ENCODE measurements around the gene EHD1. TPM values are rescaled to one million over a fixed set of nuclear protein-coding genes. Genes with fewer than 3 reads are reported as not detected.

Gene EHD1
- total RNA-seq, 1 experiment from 2014 or later, result 110 TPM

DNA sequence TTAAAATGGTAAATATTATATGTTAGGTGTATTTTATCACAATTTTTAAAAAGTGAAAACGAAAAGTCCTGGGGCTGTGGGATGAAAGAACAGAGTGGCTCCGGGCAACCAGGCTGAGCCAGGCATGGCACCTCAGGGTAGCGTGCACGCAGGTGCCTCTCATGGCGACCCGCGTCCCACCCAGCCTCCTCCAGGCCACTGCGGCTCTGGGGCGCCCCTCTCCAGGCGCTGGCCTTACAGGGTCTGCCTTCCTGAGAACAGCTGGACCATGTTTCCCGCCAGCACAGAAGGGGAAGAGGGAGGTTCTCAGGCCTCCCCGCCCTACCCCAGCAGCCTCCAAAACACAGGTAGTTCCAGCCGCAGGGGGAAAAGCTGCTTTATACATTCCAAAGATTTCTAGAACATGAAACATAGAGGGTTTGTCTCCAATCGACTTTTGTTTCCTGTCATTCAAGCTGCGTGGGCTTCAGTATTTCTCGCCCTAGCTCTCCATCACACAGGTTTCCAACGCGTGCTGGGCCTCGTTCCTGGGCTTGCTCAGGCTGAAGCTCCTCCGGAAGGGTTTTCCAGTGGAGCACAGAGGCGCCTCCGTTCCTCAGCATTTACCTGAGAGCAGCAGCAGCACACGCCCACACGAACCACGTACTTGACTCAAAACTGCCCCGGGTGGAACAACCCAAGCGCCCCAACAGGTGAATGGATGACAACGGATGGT, 10.5 kb downstream of the EHD1 start:
- peaks cover 30% of the 10 kb centered on the region; the same call in 1 of the 2 replicates for H3F3A ChIP-seq (ENCODE audit: insufficient read depth, low read depth)
- peaks cover 56% of the 10 kb centered on the region for H4K20me1 ChIP-seq (ENCODE audit: insufficient read depth)
- no peak overlapping the region for H3K4me3 ChIP-seq
- intact Hi-C loops (cut with micrococcal nuclease; ENCODE audit: unreplicated experiment), result loop anchor here (1.0 kb wide), 1 partner anchor 13 kb away; no protein-coding TSS in a partner anchor
- peaks cover 22% of the 10 kb centered on the region for H3K36me3 ChIP-seq (ENCODE audit: low read depth)
- no peaks in the 10 kb centered on the region for H3K9me3 ChIP-seq (ENCODE audit: insufficient read depth, low read depth)
- H2AFZ ChIP-seq, result no peak overlapping the region
- ChIA-PET POLR2A (ENCODE audit: unreplicated experiment) (interaction anchor here (0.7 to 2.0 kb wide), 3 partner anchors 9 to 13 kb away, joined by 5 to 21 read pairs (median 8); no protein-coding TSS in a partner anchor), CTCF (interaction anchor here (0.6 to 2.3 kb wide), 3 partner anchors 13 to 130 kb away, joined by 3 to 11 read pairs (median 6); no protein-coding TSS in a partner anchor)
- H3K4me1 ChIP-seq (replicated peaks; ENCODE audit: insufficient read depth), result peaks cover 57% of the 10 kb centered on the region
- no peaks in the 10 kb centered on the region for H3K27me3 ChIP-seq (ENCODE audit: insufficient read depth, low read depth)
- no TSS peak for BruUV-seq (replicated peaks)
- no peak for TF ChIP-seq EZH2 (IDR thresholded peaks at IDR 0.05; ENCODE audit: low read depth)
- TF ChIP-seq, protein P1, sequence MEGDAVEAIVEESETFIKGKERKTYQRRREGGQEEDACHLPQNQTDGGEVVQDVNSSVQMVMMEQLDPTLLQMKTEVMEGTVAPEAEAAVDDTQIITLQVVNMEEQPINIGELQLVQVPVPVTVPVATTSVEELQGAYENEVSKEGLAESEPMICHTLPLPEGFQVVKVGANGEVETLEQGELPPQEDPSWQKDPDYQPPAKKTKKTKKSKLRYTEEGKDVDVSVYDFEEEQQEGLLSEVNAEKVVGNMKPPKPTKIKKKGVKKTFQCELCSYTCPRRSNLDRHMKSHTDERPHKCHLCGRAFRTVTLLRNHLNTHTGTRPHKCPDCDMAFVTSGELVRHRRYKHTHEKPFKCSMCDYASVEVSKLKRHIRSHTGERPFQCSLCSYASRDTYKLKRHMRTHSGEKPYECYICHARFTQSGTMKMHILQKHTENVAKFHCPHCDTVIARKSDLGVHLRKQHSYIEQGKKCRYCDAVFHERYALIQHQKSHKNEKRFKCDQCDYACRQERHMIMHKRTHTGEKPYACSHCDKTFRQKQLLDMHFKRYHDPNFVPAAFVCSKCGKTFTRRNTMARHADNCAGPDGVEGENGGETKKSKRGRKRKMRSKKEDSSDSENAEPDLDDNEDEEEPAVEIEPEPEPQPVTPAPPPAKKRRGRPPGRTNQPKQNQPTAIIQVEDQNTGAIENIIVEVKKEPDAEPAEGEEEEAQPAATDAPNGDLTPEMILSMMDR (conservative IDR thresholded peaks at IDR 0.05), result no peak
- H3K4me2 ChIP-seq, result no peak overlapping the region
- H3K27ac ChIP-seq, result peak overlapping the region; percentile 17; the same call in 1 of the 2 replicates
- peaks cover 99% of the 10 kb centered on the region for H3K79me2 ChIP-seq (ENCODE audit: low read depth)
- DNase-seq, result peak; percentile 52 to 69
- H3K9me2 ChIP-seq (ENCODE audit: insufficient read depth), result no peaks in the 10 kb centered on the region

DNA sequence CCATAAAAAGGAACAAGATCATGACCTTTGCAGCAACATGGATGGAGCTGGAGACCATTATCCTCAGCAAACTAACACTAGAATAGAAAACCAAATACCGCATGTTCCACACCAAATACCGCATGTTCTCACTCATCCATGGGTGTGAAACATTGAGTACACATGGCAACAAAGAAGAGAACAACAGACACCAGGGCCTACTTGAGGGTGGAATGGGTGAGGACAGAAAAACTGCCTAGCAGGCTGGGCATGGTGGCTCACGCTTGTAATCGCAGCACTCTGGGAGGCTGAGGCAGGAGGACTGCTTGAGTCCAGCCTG, 12.3 kb downstream of the EHD1 start:
- H4K20me1 ChIP-seq (ENCODE audit: insufficient read depth), result peaks cover 42% of the 10 kb centered on the region
- TF ChIP-seq, protein P1 (conservative IDR thresholded peaks at IDR 0.05), result no peak
- TF ChIP-seq EZH2 (IDR thresholded peaks at IDR 0.05; ENCODE audit: low read depth), result no peak
- H3F3A ChIP-seq (ENCODE audit: insufficient read depth, low read depth), result peaks cover 35% of the 10 kb centered on the region; the same call in 1 of the 2 replicates
- H3K9me3 ChIP-seq (ENCODE audit: insufficient read depth, low read depth), result no peaks in the 10 kb centered on the region
- no peaks in the 10 kb centered on the region for H3K9me2 ChIP-seq (ENCODE audit: insufficient read depth)
- 0 out of 2 replicates have a peak, but pooled peaks cover 9% of the 10 kb centered on the region for H3K36me3 ChIP-seq (ENCODE audit: low read depth)
- peaks cover 99% of the 10 kb centered on the region for H3K79me2 ChIP-seq (ENCODE audit: low read depth)
- no peak overlapping the region for H2AFZ ChIP-seq
- no peaks in the 10 kb centered on the region for H3K27me3 ChIP-seq (ENCODE audit: insufficient read depth, low read depth)
- H3K4me3 ChIP-seq, result no peak overlapping the region
- peak overlapping the region; percentile 2; the same call in 1 of the 2 replicates for H3K4me2 ChIP-seq
- ChIA-PET CTCF (no interaction called here), POLR2A (ENCODE audit: unreplicated experiment) (no interaction called here)
- H3K27ac ChIP-seq, result 0 out of 2 replicates have a peak overlapping the region, but pooled peaks have one; percentile 24
- H3K4me1 ChIP-seq (replicated peaks; ENCODE audit: insufficient read depth), result peaks cover 54% of the 10 kb centered on the region
- no peak for DNase-seq
- no TSS peak for BruUV-seq (replicated peaks)
- intact Hi-C loops (cut with micrococcal nuclease; ENCODE audit: unreplicated experiment), result no loop called here

DNA sequence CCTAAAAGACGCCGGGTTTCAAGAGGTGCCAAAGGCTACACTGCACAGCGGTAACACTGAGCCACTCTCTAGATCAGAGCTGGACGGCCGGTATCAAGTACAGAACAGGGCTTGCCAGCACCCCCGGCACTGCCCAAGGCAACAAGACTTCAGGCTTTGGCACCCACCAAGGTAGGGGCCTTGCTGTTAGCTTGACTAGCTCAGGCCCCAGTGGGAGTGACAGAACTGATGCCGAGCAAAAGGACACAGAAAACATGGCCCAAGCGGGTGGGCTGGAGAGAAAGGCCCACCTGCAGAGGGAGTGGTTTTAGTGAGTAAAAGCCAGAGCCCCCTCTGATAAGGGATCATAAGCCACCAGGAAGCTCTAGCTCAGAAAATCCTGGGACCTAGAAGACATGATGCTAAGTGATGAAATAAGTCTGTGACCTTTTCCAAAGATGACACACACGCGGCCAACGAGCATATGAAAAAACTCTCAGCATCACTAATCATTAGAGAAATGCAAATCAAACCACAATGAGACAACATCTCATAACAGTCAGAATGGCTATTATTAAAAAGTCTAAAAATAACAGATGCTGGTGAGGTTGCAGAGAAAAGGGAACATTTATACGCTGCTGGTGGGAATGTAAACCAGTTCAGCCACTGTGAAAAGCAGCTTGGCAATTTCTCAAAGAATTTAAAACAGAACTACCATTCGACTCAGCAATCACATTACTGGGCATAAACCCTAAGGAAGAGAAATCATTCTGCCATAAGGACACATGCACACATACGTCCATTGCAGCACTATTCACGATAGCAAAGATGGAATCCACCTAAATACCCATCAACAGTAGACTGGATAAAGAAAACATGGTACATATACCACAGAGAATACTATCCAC, 12.9 kb downstream of the EHD1 start:
- H3K36me3 ChIP-seq (ENCODE audit: low read depth), result 0 out of 2 replicates have a peak, but pooled peaks cover 9% of the 10 kb centered on the region
- TF ChIP-seq EZH2 (IDR thresholded peaks at IDR 0.05; ENCODE audit: low read depth), result no peak
- TF ChIP-seq, protein P1 (conservative IDR thresholded peaks at IDR 0.05), result no peak
- intact Hi-C loops (cut with micrococcal nuclease; ENCODE audit: unreplicated experiment), result no loop called here
- peaks cover 48% of the 10 kb centered on the region for H3K4me1 ChIP-seq (replicated peaks; ENCODE audit: insufficient read depth)
- DNase-seq, result no peak
- H3K9me2 ChIP-seq (ENCODE audit: insufficient read depth), result no peaks in the 10 kb centered on the region
- POLR2A ChIA-PET (ENCODE audit: unreplicated experiment), result interaction anchor here (0.5 to 0.7 kb wide), 4 partner anchors 12 to 173 kb away, joined by 3 to 6 read pairs (median 4); no protein-coding TSS in a partner anchor
- H3K27me3 ChIP-seq (ENCODE audit: insufficient read depth, low read depth), result no peaks in the 10 kb centered on the region
- no peak overlapping the region for H2AFZ ChIP-seq
- H3K4me3 ChIP-seq, result no peak overlapping the region
- H3F3A ChIP-seq (ENCODE audit: insufficient read depth, low read depth), result peaks cover 31% of the 10 kb centered on the region; the same call in 1 of the 2 replicates
- H4K20me1 ChIP-seq (ENCODE audit: insufficient read depth), result peaks cover 36% of the 10 kb centered on the region
- H3K79me2 ChIP-seq (ENCODE audit: low read depth), result peaks cover 98% of the 10 kb centered on the region
- CTCF ChIA-PET, result interaction anchor here (0.5 to 2.2 kb wide), 2 partner anchors 18 to 22 kb away, joined by 4 to 12 read pairs; no protein-coding TSS in a partner anchor
- H3K9me3 ChIP-seq (ENCODE audit: insufficient read depth, low read depth), result no peaks in the 10 kb centered on the region
- peak overlapping the region; percentile 2; the same call in 1 of the 2 replicates for H3K4me2 ChIP-seq
- BruUV-seq (replicated peaks), result no TSS peak
- H3K27ac ChIP-seq, result peak overlapping the region; percentile 24; the same call in 1 of the 2 replicates

Data from PC-9 (cell line).